ENCODE measurements around the gene CEP170B.
"Not testable (repeated sequence)": the region's sequence is repeated elsewhere in the genome, so short reads cannot be mapped to it uniquely, and the experiment has no call there.

CEP170B gene

DNA sequence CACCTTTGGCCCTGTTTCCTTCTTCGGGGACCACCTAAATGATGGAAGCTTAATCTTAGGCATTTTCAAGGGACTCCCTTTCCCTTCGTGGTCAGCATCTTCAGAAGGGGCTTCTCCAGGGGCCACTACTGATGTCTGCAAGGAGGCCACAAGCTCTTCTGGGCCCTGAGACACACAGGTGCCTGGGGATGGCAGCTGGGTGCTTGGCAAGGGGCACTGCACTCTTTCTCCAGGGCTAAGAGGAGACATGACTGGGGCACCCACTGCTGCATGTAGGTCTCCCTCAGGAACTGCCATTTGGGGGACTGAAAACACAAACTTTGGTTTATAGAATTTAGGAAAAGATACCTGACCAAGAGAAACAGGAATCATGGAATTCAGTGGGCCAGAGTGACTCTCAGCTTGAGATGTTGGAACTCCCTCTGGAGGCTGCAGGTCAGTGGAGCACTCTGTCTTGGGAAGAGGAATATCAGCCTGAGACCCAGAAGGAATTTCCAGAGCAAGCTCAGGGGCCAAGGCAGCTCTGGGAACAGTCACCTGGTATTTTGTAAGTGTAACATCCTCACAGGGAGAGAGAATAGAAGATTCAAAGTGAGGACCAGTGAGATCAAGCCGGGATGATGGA lies 75.6 kb downstream of the CEP170B start:
- DNase-seq (ENCODE audit: insufficient read length, low spot score) (no peak), FAIRE-seq (no peak)

DNA sequence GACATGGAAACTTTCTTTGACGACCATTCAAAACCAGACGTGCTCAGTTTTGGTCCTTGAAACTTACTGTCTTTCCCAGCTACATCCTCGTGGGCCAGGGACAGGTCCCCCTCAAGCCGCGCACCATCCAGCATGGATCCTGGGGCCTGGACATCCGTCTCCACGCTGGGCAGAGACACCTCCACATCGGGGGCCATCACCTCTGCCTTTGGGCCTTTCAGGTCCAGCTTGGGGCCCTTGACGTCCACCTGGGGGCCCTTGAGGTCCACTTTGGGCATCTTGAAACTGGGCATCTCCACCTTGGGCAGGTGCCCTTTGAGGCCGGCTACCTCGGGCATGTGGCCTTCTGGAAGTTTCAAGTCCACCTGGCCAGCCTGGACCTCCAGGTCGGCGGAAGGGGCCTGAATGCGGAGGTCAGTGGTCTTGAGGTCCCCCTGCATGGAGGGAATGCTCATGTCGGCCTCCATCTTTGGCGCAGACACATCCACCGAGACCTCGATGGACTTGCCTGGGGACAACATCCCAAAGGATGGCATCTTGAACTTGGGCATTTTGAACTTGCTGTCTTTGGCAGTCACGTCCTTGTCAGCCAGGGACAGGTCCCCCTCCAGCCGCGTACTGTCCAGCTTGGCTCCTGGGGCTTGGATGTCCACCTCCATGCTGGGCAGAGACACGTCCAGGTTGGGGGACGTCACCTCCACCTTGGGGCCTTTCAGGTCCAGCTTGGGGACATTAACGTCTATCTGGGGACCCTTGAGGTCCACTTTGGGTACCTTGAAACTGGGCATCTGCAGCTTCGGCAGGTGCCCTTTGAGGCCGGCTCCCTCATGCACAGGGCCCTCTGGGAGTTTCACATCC lies 76.7 kb downstream of the CEP170B start:
- FAIRE-seq (no peak), DNase-seq (ENCODE audit: insufficient read length, low spot score) (no peak)

GRCh38 chr14:104942586-104942985 lies 77.5 kb downstream of the CEP170B start:
- no peak for DNase-seq (ENCODE audit: insufficient read length, low spot score)

GRCh38 chr14:104943216-104944015 lies 78.3 kb downstream of the CEP170B start:
- DNase-seq (ENCODE audit: insufficient read length, low spot score); FAIRE-seq: not testable (repeated sequence)

More at GRCh38 chr14:104942586-104942985, 77.5 kb downstream of the CEP170B start:
- no peak for FAIRE-seq

- not testable (repeated sequence) for FAIRE-seq; DNase-seq (ENCODE audit: insufficient read length, low spot score)
Observed at GRCh38 chr14:104944016-104944308, 78.9 kb downstream of the CEP170B start.

DNA sequence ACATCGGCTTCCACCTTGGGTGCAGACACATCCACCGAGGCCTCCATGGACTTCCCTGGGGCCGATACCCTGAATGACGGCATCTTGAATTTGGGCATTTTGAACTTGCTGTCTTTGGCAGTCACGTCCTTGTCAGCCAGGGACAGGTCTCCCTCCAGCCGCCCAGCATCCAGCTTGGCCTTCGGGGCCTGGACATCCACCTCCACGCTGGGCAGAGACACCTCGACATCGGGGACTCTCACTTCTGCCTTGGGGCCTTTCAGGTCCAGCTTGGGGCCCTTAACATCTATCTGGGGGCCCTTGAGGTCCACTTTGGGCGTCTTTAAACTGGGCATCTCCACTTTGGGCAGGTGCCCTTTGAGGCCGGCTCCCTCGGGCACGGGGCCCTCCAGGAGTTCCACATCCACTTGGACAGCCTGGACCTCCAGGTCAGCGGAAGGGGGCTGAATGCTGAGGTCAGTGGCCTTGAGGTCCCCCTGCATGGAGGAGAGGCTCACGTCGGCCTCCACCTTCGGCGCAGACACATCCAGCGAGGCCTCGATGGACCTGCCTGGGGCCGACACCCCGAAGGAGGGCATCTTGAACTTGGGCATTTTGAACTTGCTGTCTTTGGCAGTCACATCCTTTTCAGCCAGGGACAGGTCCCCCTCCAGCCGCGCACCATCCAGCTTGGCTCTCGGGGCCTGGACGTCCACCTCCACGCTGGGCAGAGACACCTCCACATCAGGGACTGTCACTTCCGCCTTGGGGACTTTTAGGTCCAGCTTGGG lies 79.6 kb downstream of the CEP170B start:
- DNase-seq (ENCODE audit: insufficient read length, low spot score); FAIRE-seq: not testable (repeated sequence)

GRCh38 chr14:104945266-104945665 lies 80.2 kb downstream of the CEP170B start:
- DNase-seq (ENCODE audit: insufficient read length, low spot score); FAIRE-seq: not testable (repeated sequence)

All from HTR-8/SVneo (cell line).